ENCODE results near the gene GNA12. TPM values are rescaled to one million over a fixed set of nuclear protein-coding genes. Genes with fewer than 3 reads are reported as not detected.

GNA12 gene
- total and polyA plus RNA-seq, 9 of the 15 experiments (the other 6 are each of a cell fraction or from before 2014, with no cell fraction given), result 0.65 to 32.7 (median 9.6) TPM

DNA sequence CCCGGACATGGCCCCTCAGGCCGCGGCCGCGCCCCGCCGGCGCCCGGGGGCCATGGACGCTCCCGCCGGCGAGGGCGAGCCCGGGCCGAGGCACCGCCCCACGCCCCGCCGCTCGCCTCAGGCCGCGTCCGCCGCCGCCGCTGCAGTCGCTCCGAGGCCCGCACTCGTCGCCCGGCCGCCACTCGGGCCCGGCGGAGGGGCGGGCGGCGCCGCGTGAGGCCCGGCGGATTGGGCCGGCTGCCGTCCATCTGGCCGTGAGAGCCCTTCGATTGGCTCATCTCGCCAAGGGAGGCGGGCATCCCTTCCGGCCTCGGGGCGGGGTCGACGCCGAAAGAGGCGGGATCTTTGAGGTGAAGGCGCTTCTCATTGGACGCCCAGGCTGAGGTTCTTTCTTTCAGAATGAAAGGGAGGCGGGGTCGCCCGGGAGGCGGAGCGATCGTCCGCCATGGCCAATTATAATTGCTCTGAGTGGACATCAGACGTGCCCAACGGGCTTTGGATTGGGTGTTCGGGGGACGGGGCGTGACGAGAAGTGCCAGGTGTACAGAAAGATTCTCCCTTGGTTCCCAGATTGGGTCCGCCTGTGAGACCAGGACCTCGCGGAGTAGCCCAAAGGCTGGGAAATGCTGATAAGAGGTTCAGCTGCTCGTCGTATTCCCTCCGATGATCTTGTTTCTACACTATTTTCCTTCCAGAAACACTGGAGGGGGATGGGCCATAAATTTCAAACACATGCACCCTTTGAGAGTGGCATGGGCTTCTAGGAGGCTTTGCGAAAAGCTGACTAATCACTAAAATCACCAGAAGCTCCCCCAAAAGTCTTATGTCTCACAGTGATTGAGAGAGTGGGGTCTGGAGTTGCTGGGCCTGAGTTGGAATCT, at the start of gene GNA12 (continued):
- no peak for TF ChIP-seq TAF1 (IDR thresholded peaks at IDR 0.05; ENCODE audit: control insufficient read depth, extremely low read depth, insufficient read depth, low read length, severe bottlenecking)
- no peak for TF ChIP-seq WHSC1 (IDR thresholded peaks at IDR 0.05; ENCODE audit: low read length)
- TF ChIP-seq ZNF551 (CRISPR knock-in tag; IDR thresholded peaks at IDR 0.05), result no peak
- TF ChIP-seq, protein P1, sequence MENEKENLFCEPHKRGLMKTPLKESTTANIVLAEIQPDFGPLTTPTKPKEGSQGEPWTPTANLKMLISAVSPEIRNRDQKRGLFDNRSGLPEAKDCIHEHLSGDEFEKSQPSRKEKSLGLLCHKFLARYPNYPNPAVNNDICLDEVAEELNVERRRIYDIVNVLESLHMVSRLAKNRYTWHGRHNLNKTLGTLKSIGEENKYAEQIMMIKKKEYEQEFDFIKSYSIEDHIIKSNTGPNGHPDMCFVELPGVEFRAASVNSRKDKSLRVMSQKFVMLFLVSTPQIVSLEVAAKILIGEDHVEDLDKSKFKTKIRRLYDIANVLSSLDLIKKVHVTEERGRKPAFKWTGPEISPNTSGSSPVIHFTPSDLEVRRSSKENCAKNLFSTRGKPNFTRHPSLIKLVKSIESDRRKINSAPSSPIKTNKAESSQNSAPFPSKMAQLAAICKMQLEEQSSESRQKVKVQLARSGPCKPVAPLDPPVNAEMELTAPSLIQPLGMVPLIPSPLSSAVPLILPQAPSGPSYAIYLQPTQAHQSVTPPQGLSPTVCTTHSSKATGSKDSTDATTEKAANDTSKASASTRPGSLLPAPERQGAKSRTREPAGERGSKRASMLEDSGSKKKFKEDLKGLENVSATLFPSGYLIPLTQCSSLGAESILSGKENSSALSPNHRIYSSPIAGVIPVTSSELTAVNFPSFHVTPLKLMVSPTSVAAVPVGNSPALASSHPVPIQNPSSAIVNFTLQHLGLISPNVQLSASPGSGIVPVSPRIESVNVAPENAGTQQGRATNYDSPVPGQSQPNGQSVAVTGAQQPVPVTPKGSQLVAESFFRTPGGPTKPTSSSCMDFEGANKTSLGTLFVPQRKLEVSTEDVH (IDR thresholded peaks at IDR 0.05; ENCODE audit: low read depth, partially characterized antibody), result no peak
- TF ChIP-seq C11orf30 (IDR thresholded peaks at IDR 0.05; ENCODE audit: low read depth), result peak; percentile 81; the same call in 1 of the 2 replicates
- no peak for TF ChIP-seq POLR2AphosphoS2 (IDR thresholded peaks at IDR 0.05; ENCODE audit: low read length)
- no peak for TF ChIP-seq MTF1 (CRISPR knock-in tag; IDR thresholded peaks at IDR 0.05; ENCODE audit: borderline replicate concordance)
- TF ChIP-seq ZZZ3 (IDR thresholded peaks at IDR 0.05), result no peak
- no peak for TF ChIP-seq NUFIP1 (IDR thresholded peaks at IDR 0.05; ENCODE audit: partially characterized antibody)
- TF ChIP-seq PTRF (tag; IDR thresholded peaks at IDR 0.05), result no peak
- no peak for TF ChIP-seq ZC3H11A (IDR thresholded peaks at IDR 0.05; ENCODE audit: low read depth, low read length)
- no peak for TF ChIP-seq TCFL5 (CRISPR knock-in tag; conservative IDR thresholded peaks at IDR 0.05)
- TF ChIP-seq STAT6 (CRISPR knock-in tag; IDR thresholded peaks at IDR 0.05), result no peak
- TF ChIP-seq ZNF76 (CRISPR knock-in tag; IDR thresholded peaks at IDR 0.05; ENCODE audit: borderline replicate concordance), result no peak
- no peak for TF ChIP-seq BRCA1 (IDR thresholded peaks at IDR 0.05)
- TF ChIP-seq BRCA1 (CRISPR knock-in tag; IDR thresholded peaks at IDR 0.05), result no peak
- TF ChIP-seq NELFE (IDR thresholded peaks at IDR 0.05; ENCODE audit: insufficient read depth, insufficient read length), result no peak
- no peak for TF ChIP-seq ETV5 (CRISPR knock-in tag; IDR thresholded peaks at IDR 0.05; ENCODE audit: low read depth)
- TF ChIP-seq NFRKB (IDR thresholded peaks at IDR 0.05; ENCODE audit: low read depth), result no peak
- peak; percentile 45 for TF ChIP-seq MAFF (IDR thresholded peaks at IDR 0.05; ENCODE audit: low read length)
- no peak for TF ChIP-seq THRA (IDR thresholded peaks at IDR 0.05)
- TF ChIP-seq ZNF175 (CRISPR knock-in tag; IDR thresholded peaks at IDR 0.05; ENCODE audit: low read depth), result no peak
- peak; percentile 86; the same call in 1 of the 2 replicates for TF ChIP-seq MBD2 (IDR thresholded peaks at IDR 0.05; ENCODE audit: borderline replicate concordance, low read depth)

All from K562 (cell line).